Ramos (cell line): ENCODE results near the gene SEMA5B.

Experiments
- in situ Hi-C: fragments of 300-500 bp; cut with MboI; formaldehyde crosslinking; loops from one replicate; pipeline ENCODE4 v1.14.3; 2022; ENCODE audit warnings: low sequenced_read_pairs; ENCODE audit not compliant: unreplicated experiment

SEMA5B gene, protein sequence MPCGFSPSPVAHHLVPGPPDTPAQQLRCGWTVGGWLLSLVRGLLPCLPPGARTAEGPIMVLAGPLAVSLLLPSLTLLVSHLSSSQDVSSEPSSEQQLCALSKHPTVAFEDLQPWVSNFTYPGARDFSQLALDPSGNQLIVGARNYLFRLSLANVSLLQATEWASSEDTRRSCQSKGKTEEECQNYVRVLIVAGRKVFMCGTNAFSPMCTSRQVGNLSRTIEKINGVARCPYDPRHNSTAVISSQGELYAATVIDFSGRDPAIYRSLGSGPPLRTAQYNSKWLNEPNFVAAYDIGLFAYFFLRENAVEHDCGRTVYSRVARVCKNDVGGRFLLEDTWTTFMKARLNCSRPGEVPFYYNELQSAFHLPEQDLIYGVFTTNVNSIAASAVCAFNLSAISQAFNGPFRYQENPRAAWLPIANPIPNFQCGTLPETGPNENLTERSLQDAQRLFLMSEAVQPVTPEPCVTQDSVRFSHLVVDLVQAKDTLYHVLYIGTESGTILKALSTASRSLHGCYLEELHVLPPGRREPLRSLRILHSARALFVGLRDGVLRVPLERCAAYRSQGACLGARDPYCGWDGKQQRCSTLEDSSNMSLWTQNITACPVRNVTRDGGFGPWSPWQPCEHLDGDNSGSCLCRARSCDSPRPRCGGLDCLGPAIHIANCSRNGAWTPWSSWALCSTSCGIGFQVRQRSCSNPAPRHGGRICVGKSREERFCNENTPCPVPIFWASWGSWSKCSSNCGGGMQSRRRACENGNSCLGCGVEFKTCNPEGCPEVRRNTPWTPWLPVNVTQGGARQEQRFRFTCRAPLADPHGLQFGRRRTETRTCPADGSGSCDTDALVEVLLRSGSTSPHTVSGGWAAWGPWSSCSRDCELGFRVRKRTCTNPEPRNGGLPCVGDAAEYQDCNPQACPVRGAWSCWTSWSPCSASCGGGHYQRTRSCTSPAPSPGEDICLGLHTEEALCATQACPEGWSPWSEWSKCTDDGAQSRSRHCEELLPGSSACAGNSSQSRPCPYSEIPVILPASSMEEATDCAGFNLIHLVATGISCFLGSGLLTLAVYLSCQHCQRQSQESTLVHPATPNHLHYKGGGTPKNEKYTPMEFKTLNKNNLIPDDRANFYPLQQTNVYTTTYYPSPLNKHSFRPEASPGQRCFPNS

GRCh38 chr3:123027292-123028232 lies at the start of gene SEMA5B:
SEMA5B (minus strand) TSS chr3:123027763; CDS start chr3:122961263, 66,500 bp downstream.
- in situ Hi-C loops, result no loop called here

DNA sequence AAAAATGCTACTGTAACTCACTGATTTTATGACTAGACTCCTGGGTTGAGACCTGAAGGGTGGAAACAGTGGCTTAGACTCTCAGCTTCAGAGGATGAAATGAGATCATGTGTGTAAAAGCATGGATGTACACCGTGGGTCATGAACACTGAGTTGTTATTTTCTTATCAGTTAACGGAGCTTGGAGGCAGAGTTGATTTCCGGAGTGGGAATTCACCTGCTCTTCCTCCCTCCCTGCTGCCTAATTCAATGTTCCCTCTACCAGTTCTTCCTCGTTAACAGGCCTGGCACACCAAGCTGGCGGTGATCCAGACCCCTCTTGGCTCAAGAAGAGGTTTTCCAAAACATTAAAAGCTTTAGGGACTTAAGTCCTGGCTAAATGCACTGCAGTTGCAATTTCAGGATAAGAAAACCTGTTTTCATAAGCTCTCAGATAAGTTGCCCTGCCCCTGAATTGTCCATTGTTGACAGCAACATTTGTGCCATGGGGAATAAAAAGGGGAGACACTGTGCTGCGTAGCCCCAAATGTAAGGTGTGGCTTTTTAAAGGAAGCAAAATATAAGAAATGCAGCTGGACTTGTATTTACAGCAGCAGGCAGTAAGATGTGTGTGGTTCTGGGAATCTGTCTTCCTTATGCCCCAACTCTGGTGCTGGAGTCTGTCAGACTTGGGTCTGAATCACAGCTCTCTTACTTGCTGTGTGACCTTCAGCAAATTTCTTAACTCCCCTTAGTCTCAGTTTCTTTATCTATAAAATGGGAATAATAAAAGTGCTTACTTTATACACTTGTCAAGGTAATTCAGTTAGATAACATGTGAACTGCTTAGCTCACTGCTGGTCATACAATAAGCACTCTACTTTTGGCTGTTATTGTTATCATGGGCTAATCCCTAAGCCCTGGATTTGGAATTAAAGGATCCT lies 49.2 kb upstream of the SEMA5B start:
- in situ Hi-C loops, result no loop called here

DNA sequence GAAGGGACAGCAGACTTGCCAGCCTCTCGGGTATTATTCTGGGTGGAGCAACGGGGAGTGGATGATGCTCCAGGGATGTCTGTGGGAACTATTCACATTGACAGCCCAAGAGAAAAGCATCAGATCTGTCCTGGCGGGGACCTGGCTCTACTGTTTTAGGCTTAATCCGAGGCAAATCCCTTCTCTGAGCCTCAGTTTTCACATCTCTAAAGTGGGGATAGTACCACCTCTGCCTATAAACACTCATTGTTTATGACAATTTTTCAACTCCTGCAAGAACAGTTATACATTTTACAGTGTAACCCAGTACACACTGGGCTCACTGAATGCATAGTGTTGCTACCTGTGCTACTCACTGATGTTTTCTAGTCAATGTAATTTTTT lies 48.5 kb upstream of the SEMA5B start:
- in situ Hi-C loops, result no loop called here

DNA sequence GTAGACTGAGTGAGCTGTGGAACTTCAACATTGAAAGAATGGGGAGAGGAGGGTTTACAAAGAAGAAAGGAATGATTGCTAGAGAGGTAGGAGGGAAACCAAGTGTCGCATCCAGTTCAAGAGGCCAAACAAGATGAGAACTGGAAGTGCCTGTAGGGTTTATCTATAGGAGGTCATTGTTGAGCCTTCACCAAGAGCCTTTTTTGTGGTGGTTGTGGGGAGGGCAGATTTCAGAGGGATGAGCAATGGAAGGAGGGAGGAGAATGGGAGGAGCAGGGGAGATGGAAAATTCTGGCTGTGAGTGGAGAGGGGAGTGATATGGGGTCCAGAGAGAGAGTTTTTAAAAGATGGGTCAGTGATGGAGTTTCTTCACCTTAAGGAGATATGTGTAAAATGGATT lies 47.8 kb upstream of the SEMA5B start:
- in situ Hi-C loops, result no loop called here

DNA sequence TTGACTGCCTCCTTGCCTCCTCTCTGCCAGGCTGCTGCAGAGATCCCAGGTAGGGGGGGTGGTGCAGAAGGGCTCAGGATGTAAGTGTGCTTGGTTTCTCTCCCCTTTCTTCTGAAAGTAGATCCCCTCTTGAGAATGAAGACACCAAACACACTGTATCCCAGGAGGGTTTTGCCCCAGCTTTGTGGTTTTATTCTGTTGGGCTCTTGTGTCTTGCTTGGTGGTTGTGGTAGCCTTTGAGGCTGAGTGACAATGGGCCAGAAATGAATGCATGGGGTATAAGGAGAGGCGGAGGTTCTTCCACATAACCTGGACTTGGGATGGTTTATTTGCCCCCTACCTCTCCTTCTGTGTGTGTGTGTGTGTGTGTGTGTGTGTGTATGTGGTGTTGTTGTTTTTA lies 45.0 kb upstream of the SEMA5B start:
- in situ Hi-C loops, result no loop called here

- in situ Hi-C loops, result no loop called here
These were observed 44.6 kb upstream of the SEMA5B start for GRCh38 chr3:123072152-123072551.

- in situ Hi-C loops, result no loop called here
These were observed 44.0 kb upstream of the SEMA5B start for GRCh38 chr3:123071581-123071980.

DNA sequence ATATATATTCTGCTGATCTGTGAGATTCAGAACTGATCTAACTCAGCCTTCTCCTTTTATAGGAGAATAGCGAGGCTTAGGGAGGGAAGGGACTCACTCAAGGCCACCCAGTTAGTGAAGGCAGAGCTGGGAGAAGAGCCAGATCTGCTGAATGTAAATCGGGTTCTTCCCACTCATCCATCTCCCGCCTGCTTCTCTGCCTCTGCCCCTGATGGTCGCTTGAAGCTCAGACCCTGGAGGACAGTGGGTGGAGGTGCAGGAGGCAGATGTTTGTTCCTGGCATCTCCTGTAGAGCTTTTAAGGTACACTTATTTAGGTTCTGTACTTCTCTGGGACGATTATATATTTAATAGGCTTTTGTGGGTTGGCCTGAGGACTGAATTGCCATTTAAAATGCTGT lies 43.6 kb upstream of the SEMA5B start:
- in situ Hi-C loops, result no loop called here

GRCh38 chr3:123070510-123070909 lies 42.9 kb upstream of the SEMA5B start:
- in situ Hi-C loops, result no loop called here

DNA sequence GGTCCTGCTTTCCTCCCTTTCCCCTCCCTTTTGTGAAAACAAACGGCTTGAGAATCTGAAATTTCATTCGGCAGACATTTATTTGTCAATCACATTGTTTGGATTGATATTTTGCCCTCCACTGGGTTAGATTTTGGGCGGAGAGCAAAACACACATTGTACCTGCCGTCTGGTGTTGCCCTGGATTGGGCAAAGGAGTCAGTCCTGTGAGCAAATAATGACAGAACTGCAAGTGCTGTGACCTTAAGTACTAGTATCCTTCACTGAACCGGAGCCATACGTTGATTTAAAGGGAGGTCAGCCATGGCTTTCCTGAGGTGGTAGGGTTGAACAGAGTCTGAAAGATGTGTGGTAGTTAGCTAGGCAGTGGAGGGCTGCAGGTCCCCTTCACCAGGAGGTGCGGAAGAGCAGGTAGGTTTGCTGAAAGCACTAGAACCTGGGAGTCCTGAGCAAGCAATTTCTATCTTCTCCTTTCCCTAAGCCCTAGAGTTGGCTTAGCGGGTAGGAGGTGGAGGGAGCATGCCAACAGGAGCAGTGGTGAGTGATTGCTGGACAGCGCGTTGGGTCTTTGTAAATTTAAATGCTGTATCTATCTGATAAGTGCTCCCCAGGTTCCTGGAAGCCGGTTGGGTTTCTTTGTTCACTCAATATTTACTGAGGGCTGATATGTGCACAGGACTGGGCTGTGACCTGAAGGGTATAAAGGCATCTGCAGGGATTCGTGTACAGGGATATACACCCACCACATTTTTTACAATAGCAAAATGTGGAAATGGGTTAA lies 41.2 kb upstream of the SEMA5B start:
- in situ Hi-C loops, result no loop called here

DNA sequence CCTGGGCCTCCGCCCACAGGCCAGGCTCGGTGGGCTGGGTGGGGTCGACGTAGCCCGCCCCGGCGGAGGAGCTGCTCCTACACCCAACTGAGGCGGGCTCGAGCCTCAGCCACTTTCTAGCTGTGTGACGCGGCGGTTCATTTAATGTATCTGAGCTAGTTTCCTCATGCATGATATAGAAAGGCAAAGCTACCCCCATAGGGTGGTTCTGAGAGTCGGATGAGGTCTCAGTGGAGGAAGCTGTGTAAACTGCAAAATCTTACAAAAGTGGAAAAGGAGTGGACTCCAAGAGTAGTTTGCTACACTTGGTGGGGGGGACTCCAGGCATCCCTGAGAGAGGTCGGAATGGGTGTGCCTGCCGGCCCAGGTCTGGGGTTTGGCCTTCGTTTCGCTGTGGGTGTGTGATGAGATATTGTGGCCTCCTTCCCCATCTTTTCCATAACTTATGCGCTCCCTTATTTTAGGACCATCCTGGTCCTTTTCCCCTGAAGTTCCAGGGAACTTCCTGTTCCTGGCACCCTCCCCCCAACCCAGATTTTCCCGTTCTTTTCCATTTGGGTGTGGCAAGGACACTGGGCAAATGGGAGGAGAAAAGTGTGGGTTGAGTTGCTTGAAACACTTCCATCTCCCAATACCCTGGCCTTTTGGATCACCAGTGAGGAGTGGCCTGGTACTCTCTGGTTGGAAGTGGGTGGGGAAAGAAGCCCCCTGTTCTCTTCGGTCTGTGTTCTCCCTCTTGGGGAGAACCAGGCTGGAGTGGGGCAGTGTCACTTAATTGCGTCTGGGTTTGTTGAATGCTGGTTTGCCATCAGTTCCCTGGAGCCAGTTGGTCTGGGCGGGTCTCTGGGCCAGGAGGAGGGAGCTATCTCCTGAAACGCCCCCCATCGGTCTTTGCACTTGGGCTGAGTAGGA lies 40.4 kb upstream of the SEMA5B start:
- in situ Hi-C loops, result no loop called here

DNA sequence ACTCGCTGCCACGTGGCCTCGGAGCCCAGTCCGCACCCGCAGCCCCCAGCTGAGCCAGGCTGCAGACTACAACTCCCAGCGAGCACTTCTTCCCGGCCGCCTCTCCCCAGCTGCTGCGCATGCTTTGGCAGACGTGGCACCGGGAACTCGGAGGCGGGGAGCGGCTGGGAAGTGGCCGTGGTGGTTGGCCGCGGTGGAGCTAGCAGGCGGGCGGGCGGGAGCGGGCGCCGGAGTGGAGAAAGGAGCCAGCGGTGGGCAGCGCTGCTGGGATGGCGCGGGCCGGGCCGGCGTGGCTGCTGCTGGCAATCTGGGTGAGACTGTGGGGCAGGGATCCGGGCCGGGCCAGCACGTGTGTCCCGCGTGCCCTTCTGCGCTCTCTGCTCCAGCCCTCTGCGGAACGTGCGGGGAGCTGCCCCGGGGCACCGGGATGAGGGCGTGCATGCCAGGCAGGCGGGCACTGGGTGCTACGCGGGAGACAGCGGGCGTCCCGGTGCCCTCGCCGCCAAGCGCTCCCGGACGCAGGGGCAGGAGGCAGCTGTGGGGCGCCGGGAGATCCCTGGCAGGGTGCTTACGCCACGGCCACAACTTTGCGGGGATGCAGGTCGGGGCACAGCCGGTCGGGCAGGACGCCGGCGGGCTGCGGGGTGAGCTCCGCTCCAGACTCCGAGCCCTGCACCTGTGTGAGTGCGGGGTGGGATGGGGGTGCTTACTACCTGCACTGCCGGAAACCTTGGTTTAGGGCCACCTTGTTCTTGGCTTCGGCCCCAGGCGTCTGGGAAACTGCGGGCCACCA lies 39.5 kb upstream of the SEMA5B start, which contains the start of gene PDIA5:
TSS of gene PDIA5 (plus strand) at position 130 of the 793 bp plus-strand sequence. CDS start at position 270, 140 bp downstream.
- in situ Hi-C loops, result no loop called here

DNA sequence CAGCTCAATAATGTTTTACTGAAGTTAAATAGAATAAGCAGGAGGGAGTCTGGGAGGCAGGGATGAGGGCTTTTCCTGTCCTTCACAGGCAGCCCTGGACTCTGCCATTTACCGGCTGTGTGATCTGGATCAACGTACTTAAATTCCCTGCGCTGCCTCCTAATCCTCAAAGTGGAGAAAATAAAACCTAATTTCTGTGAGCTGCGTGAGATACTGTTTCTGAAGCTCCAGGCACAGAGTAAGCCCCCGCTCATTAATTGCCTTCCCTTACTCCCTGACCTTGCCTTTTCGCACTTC lies 39.0 kb upstream of the SEMA5B start:
- in situ Hi-C loops, result no loop called here

GRCh38 chr3:123064914-123065313 lies 37.4 kb upstream of the SEMA5B start:
- in situ Hi-C loops, result no loop called here

DNA sequence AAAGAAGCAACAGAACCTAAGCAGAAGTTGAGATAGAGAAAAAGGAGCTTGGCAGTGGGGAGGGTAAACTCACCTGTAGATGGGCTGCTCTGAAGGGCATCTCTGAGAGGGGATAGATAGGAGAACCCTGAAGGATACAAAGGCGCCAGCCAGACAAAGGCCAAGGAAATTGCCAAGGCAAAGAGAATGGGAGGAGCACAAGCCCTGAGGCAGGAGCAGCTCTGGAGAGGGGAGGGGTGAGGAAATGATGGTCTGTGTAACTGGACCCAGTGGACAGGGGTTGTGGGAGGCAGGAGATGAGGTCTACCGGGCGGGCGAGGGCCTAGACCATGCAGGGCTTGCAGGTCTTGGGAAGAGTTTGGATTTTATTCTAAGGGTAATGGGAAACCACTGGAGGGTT lies 36.9 kb upstream of the SEMA5B start:
- in situ Hi-C loops, result no loop called here

DNA sequence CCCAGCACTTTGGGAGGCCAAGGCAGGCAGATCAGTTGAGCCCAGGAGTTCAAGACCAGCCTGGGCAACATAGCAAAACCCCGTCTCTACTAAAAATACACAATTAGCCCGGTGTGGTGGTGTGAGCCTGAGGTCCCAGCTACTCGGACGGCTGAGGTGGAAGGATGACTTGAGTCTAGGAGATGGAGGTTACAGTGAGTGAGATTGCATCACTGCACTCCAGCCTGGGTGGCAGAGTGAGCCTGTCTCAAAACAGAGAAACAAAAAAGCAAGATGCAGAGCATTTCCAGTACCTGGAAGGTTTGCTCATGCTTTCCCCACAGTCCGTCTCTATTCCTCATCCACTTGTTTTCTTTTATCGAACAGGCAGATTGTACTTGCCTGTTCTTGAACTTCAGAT lies 35.5 kb upstream of the SEMA5B start:
- in situ Hi-C loops, result no loop called here
